Measurements from ENCODE around the gene VEPH1. TPM values are rescaled to one million over a fixed set of nuclear protein-coding genes. Genes with fewer than 3 reads are reported as not detected.

The VEPH1 gene
- total and polyA plus RNA-seq, 12 donors = 0.07 to 0.85 (median 0.56) TPM; not detected in 5

- WGBS, 2 donors = 90 to 94% methylated on average over 4 of the region's 4 CpGs
- no peak overlapping the region for H3K27ac ChIP-seq
- H3K4me1 ChIP-seq = no peaks in the 10 kb centered on the region
- H3K4me3 ChIP-seq = no peak overlapping the region
- no peaks in the 10 kb centered on the region for H3K36me3 ChIP-seq
- no peaks in the 10 kb centered on the region for H3K27me3 ChIP-seq
- intact Hi-C loops (cut with DNase I) = no loop called here
- ATAC-seq (no peak), DNase-seq (no peak)
- no peaks in the 10 kb centered on the region for H3K9me3 ChIP-seq
- TF ChIP-seq, protein P1, sequence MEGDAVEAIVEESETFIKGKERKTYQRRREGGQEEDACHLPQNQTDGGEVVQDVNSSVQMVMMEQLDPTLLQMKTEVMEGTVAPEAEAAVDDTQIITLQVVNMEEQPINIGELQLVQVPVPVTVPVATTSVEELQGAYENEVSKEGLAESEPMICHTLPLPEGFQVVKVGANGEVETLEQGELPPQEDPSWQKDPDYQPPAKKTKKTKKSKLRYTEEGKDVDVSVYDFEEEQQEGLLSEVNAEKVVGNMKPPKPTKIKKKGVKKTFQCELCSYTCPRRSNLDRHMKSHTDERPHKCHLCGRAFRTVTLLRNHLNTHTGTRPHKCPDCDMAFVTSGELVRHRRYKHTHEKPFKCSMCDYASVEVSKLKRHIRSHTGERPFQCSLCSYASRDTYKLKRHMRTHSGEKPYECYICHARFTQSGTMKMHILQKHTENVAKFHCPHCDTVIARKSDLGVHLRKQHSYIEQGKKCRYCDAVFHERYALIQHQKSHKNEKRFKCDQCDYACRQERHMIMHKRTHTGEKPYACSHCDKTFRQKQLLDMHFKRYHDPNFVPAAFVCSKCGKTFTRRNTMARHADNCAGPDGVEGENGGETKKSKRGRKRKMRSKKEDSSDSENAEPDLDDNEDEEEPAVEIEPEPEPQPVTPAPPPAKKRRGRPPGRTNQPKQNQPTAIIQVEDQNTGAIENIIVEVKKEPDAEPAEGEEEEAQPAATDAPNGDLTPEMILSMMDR (IDR thresholded peaks at IDR 0.05) = no peak
Measured at GRCh38 chr3:157381606-157382005, 121.6 kb downstream of the VEPH1 start.

DNA sequence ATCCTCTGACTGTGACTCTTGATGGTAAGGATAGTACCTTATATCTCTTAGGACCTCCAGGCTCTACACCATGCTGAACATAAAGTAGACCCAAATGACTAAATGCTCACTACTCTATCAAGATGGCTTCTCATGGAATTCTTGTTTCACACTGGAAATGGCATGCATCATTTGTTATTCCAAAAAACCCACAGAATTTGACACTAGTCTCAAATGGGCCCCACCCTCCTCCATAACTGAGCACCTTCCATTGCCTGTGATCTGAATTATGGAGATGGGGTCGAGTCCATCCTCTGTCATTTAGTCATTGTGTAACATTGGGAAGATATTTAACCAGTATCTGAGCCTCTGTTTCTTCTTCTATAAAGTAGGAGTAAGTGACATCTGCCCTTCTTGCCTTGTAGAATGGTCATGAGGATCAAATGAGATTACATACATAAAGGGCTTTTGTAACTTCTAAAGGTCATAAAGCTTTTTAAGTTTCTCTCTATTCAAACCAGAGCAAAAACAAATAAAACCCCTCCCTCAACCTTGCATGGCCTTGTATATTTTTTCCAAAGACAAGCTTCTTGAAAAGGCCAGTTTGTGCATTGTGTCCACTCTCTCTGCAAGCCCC, 123.6 kb downstream of the VEPH1 start:
- H3K9me3 ChIP-seq = no peaks in the 10 kb centered on the region
- no peaks in the 10 kb centered on the region for H3K4me1 ChIP-seq
- no peaks in the 10 kb centered on the region for H3K36me3 ChIP-seq
- DNase-seq (no peak), ATAC-seq (no peak)
- no peaks in the 10 kb centered on the region for H3K27me3 ChIP-seq
- no peak overlapping the region for H3K27ac ChIP-seq
- no peak overlapping the region for H3K4me3 ChIP-seq
- WGBS, 2 donors = 69 to 89% methylated on average over 1 of the region's 1 CpG
- TF ChIP-seq, protein P1 (IDR thresholded peaks at IDR 0.05) = no peak
- intact Hi-C loops (cut with DNase I) = loop anchor here in 1 of 10 donors (10.0 kb wide), 1 partner anchor 175 kb away; no protein-coding TSS in a partner anchor

GRCh38 chr3:157376603-157377300, 126.5 kb downstream of the VEPH1 start:
- intact Hi-C loops (cut with DNase I) = loop anchor here in 1 of 10 donors (10.0 kb wide), 1 partner anchor 172 kb away; no protein-coding TSS in a partner anchor
- Histone ChIP-seq H3K4me3 (no peak overlapping the region), H3K36me3 (no peaks in the 10 kb centered on the region), H3K9me3 (no peaks in the 10 kb centered on the region), H3K4me1 (no peaks in the 10 kb centered on the region), H3K27me3 (no peaks in the 10 kb centered on the region), H3K27ac (no peak overlapping the region)
- ATAC-seq = no peak
- 55 to 68% methylated on average over 5 of the region's 5 CpGs for WGBS, 2 donors
- TF ChIP-seq, protein P1 (IDR thresholded peaks at IDR 0.05) = no peak
- no peak for DNase-seq

GRCh38 chr3:157375342-157375986, 127.8 kb downstream of the VEPH1 start:
- WGBS, 2 donors = 75 to 78% methylated on average over 4 of the region's 4 CpGs
- no peaks in the 10 kb centered on the region for H3K4me1 ChIP-seq
- no peaks in the 10 kb centered on the region for H3K36me3 ChIP-seq
- no peak overlapping the region for H3K27ac ChIP-seq
- ATAC-seq (no peak), DNase-seq (no peak)
- intact Hi-C loops (cut with DNase I) = loop anchor here in 1 of 10 donors (10.0 kb wide), 1 partner anchor 171 kb away; no protein-coding TSS in a partner anchor
- no peaks in the 10 kb centered on the region for H3K9me3 ChIP-seq
- no peak overlapping the region for H3K4me3 ChIP-seq
- TF ChIP-seq, protein P1 (IDR thresholded peaks at IDR 0.05) = no peak
- no peaks in the 10 kb centered on the region for H3K27me3 ChIP-seq
